Lower leg skin (tissue), 3 donors: ENCODE results near the gene PPP1R7.

Experiments
- CTCF ChIP-seq, 3 donors: fragments of 450-650 bp; IDR thresholded peaks; one replicate each; pipeline ENCODE4 v1.5.1; 2016; ENCODE audit warnings: antibody characterized with exemption in 3 of 3, mild to moderate bottlenecking in 3 of 3, moderate library complexity in 2 of 3
- POLR2A ChIP-seq, 2 donors: fragments of 450-650 bp; IDR thresholded peaks; one replicate each; pipeline ENCODE4 v1.6.1; 2016 to 2017; ENCODE audit warnings: antibody characterized with exemption in 2 of 2, mild to moderate bottlenecking in 1 of 2, moderate library complexity in 1 of 2

GRCh38 chr2:241187918-241188234, 37.6 kb downstream of the PPP1R7 start:
- TF ChIP-seq CTCF (IDR thresholded peaks at IDR 0.05) (no peak), POLR2A (IDR thresholded peaks at IDR 0.05) (no peak)
